Measurements from ENCODE around the gene SNX8.
A peak's percentile ranks its signal among the peaks of the same experiment; 100 is the strongest.
"Not testable (repeated sequence)": the region's sequence is repeated elsewhere in the genome, so short reads cannot be mapped to it uniquely, and the experiment has no call there.

SNX8 gene, protein sequence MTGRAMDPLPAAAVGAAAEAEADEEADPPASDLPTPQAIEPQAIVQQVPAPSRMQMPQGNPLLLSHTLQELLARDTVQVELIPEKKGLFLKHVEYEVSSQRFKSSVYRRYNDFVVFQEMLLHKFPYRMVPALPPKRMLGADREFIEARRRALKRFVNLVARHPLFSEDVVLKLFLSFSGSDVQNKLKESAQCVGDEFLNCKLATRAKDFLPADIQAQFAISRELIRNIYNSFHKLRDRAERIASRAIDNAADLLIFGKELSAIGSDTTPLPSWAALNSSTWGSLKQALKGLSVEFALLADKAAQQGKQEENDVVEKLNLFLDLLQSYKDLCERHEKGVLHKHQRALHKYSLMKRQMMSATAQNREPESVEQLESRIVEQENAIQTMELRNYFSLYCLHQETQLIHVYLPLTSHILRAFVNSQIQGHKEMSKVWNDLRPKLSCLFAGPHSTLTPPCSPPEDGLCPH

DNA sequence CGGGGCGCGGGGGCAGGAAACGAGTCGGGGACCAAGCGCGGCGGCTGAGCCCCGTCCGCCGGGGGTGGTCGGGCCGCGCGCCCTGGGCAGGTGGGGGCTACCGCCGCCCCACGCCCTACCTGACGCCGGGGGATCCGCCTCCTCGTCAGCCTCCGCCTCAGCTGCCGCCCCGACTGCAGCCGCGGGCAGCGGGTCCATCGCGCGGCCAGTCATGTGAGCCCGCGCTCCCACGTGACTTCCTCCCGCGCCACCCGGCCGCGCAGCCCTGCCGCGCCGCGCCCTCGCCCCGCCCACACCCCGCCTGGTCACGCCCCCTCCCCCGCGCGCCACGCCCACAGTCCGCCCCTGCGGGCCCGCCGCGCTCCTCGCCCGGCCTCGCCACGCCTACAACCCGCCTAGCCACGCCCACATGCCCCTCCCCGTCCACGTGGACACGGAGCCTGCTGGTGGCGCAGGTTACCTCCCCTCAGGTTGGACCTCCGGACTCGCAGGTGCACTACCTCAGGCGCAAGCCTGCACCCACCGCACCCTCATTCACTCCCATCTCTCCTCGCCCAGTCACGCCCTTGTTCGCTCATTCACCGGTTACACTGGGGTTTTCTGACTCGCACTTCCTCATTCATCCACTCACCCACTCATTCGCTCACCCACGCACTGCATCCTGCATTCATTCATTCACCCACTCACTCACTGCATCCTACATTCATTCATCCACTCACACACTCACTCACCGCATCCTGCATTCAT is at the start of gene SNX8:
Gene SNX8, minus strand, starts transcription at position 233 of the 747 bp plus-strand sequence. Its CDS starts 20 bp downstream, at position 213.
- DNase-seq, result peak; percentile 97

DNA sequence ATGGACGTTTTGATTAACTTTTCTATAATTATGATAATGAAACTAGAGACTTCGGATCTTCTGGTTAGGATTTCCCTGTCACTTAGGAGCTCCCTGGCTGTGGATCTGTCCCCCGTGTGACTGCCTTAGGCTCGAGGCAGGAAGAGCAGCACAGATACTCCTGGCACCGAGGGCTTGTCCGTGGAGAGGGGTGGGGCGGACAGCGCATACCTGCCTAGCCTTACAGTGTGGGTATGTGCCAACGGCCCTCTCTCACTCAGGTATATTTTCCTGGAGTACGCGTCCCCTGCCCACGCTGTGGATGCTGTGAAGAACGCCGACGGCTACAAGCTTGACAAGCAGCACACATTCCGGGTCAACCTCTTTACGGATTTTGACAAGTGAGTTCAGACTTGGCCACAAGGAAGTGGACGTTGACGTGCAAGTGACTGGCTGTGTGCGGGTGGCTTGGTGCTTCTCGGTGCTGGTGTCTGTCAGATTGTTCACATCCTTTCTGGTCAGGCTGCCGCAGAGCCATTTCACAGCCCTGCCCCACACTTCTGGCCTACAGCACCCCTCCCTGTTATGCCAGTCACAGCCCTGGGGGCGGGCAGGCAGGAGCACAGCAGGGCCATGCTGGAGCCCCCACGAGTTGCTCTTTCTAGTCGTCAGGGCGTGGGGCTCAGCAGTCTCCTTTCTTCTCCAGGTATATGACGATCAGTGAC is 48.3 kb upstream of the SNX8 start:
- DNase-seq, result no peak

DNA sequence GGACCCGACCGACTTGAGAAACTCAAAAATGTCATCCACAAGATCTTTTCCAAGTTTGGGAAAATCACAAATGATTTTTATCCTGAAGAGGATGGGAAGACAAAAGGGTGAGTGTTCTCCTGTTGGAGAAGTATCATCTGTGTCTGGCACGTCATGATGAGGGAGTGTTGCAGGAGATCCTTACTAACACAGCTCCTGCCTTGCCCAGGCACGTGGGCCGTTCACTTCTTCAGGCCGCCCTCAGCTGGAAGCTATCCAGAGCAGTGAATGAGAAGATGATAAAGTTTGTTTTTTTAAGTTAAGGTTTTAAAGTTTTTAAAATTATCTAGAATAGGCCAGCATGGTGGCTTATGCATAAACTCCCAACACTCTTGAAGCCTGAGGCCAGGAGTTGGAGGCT is 46.6 kb upstream of the SNX8 start:
- DNase-seq, result no peak

DNA sequence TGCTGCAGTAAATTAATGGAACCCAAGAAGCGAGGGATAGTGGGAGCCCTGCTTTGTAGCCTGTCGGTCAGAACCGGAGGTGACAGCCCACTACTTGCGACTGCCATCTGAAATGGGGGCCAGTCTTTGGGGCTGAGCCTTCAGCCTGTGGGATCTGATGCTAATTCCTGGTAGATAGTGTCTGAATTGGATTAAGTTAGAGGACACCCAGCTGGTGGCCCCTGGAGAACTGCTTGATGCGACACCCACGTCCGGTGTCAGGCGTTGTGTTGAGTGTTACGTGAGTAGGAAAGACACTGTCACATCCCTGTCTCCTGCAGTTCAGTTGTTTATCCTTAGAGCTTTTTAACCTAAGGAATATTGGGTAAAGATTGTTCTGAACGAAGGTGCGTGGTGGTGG is 45.4 kb upstream of the SNX8 start:
- no peak for DNase-seq

DNA sequence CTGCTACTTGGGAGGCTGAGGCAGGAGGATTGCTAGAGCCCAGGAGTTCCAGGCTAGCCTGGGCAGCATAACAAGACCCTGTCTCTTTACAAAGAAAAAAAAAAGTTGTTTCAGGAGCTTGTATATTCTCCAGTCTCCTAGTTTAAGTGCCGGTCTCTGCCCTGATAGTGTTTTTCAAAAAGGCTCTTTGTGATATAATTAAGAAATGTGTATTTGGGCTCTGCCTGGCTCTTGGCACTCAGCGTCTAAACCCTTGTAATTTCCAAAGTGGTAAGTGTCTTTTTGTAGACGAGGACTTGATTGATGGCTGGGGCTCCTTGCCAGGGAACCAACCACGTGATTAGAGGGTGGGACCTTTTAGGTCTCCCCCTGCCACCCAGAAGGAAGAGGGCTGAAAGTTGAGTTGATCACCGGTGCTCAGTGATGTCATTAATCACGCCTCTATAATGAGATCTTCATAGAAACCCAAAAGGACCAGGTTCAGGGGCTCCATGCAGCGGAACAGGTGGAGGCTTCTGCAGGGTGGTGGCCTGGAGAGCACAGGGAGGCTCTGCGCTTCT is 44.8 kb upstream of the SNX8 start:
- DNase-seq, result no peak

DNA sequence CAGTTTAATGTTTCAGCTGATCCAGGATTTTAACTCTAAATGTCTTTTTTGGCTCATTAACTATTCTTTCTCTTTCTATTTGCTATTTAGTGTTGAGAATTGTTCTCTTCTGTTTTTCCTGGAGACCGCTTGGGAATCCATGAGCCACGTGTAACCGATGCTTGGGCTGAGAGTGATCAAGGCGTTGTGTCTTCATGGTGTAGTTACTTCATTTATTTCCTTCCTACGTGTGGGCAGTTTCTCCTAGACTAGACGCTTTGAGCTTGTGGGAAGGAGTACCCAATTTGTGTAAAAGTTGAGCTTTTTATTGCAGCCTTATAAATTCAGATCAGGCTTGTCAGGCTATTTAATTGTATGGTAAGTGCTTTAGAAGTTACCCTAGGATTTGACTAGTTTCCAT is 43.3 kb upstream of the SNX8 start:
- no peak for DNase-seq

DNA sequence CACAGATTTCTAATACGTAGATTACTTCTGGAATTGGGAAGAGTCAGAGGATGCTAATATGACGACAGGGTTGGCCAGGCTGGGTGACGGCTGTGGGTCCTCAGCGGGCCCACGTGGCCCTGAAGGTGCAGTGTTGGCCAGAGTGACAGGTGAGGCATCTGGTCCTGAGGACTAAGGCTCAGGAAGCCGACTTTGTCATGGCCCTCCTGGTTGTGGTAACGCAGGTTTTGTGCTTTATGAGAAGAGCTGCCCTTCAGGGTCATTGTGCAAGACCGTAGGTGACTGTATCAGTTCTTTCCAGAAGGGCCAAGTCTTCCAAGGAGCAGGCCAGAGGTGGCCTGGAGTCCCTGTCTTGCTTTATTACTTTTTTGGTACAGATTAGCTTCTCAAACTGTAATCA is 42.9 kb upstream of the SNX8 start:
- no peak for DNase-seq

DNA sequence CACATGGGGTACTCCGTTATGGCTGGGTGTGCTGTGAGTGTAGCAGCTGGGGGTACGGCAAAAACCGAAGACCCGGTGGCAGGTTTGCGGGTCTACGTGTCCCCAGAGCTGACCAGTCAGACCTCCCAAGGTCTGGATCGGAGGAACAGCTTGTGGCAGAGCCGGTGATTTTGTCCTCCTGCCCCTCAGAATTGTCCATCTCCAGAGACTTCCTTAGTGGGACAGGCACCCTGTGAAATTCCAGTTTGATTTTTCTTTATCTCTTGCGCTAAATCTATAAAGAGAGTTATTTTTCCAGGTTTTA is 41.4 kb upstream of the SNX8 start:
- peak; percentile 40 for DNase-seq

DNA sequence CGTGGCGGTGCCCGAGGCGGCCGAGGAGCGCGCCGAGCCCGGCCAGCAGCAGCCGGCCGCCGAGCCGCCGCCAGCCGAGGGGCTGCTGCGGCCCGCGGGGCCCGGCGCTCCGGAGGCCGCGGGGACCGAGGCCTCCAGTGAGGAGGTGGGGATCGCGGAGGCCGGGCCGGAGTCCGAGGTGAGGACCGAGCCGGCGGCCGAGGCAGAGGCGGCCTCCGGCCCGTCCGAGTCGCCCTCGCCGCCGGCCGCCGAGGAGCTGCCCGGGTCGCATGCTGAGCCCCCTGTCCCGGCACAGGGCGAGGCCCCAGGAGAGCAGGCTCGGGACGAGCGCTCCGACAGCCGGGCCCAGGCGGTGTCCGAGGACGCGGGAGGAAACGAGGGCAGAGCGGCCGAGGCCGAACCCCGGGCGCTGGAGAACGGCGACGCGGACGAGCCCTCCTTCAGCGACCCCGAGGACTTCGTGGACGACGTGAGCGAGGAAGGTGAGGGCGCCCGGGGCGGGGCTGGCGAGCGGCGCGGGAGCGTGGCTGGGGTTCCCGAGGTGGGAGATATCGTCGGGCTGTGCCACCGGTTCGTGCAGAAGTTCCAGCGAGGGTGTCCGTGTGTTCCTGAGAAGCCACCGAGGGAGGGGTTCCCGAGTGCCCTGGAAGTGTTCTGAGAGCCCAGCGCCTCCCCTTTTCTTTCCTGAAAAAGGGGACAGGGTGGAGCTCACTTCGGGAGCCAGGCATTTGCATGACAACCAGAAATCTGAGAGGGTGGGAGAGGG is 40.9 kb upstream of the SNX8 start:
- DNase-seq, result peak; percentile 50

DNA sequence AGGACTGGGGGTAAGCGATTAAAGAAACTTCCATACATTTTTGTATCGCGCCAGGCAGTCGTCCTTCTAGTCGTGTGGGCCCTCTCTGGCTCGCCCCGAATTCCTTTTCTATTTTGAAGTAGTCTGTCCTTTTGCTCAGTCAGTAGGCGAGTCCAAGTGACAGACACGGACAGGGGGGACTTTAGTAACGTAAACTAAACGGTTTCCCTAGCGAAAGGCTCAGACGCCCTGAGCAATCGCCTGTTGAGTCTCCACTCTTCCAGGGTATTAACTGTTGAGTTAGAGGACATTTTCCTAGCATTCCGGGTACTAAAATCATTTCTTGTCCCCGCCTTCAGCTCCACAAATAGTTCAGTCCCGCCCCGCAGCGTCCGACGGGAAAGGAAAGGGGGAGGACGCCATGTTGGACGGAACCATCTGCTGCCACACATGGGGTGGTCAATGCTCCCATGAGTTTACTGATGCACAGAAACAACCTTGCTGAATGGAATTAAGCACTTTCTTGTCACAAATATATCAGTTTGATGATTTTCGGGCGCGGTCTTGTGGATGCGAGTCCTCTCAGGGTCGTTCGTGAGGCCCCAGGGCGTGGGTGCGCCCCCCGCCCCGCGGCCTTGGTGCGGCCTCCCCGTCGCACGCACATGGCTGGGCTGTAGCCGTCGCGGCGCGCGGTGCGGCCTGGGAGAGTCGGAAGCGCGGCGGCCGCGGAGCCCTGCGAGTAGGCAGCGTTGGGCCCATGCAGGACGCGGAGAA is 40.1 kb upstream of the SNX8 start, which contains the start of gene EIF3B:
Gene EIF3B, plus strand, starts transcription at position 642 of the 753 bp plus-strand sequence. Its CDS starts 95 bp downstream, at position 737.
- DNase-seq, result peak; percentile 96

DNA sequence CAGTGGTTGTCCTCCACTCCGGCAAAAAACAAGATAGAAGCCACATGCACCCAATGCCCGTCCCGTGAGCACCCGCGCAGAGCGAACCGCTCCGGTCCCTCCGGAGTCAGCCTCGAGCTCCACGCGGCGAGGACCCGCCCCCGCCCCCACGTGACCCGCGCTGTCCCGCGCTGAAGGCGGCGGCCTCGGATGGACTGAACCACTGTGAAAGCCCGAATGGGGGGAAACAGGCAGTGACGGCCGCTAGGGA is 39.6 kb upstream of the SNX8 start:
- peak; percentile 95 for DNase-seq

DNA sequence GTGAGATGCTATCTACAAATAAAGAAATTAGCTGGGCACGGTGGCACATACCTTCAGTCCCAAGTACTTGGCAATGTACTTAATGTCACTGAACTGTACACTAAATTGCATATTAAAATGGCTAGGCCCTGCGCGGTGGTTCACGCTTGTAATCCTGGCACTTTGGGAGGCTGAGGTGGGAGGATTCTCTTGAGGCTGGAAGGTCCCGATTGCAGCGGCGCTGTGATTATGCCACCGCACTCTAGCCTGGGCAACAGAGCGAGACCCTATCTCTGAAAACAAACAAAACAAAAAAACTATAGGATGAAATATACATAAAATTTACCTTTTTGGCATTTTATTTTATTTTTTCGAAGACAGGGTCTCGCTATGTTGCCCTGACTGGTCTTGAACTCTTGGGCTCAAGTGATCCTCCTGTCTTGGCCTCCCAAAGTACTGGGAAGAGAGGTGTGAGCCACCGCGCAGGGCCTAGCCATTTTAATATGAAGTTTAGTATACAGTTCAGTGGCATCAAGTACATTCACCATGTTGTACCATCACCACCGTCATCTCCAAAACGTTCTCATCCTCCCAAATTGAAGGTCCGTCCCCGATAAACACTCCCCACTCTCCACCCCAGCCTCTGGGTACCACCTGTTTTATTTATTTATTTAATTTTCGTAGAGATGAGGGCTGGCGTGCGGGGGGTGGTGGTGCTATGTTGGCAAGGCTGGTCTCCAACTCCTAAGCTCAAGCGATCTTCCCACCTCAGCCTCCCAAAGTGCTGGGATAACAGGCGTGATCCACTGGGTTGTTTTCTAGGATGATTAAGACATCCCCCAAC is 39.1 kb upstream of the SNX8 start:
- no peak for DNase-seq

DNA sequence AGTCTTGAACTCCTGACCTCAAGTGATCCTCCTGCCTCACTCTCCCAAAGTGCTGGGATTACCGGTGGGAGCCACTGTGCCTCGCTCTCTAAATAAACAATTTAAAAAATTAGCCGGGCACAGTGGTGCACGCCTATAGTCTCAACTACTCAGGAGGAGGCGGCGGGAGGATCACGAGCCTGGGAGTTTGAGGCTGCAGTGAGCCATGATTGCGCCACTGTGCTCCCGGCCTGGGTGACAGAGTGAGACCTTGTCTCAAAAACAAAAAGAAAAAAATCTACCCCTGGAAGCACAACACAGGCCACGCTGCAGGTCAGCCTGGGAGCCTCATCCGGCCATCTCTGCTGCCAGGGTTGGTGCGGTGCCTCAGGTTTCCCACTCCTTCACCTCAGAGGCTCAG is 36.6 kb upstream of the SNX8 start:
- DNase-seq, result no peak

DNA sequence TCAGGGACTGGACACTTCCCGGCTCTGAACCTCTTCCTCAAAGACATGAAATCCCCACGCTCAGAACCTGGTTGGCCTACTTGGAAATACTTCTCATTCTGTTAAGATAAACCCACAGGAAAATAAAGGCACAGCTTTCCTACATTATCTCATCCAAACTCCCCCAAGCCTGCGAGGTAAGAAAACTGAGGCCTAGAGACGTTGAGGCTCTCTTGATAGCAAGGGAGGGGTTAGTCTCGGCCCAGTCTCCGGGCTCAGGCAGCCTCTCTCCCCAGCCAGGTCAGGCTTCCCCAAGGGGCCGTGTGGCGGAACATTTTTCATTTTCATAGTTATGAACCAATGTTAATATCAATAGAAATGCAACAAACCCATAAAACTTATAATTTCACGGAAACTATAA is 35.8 kb upstream of the SNX8 start:
- DNase-seq, result no peak

DNA sequence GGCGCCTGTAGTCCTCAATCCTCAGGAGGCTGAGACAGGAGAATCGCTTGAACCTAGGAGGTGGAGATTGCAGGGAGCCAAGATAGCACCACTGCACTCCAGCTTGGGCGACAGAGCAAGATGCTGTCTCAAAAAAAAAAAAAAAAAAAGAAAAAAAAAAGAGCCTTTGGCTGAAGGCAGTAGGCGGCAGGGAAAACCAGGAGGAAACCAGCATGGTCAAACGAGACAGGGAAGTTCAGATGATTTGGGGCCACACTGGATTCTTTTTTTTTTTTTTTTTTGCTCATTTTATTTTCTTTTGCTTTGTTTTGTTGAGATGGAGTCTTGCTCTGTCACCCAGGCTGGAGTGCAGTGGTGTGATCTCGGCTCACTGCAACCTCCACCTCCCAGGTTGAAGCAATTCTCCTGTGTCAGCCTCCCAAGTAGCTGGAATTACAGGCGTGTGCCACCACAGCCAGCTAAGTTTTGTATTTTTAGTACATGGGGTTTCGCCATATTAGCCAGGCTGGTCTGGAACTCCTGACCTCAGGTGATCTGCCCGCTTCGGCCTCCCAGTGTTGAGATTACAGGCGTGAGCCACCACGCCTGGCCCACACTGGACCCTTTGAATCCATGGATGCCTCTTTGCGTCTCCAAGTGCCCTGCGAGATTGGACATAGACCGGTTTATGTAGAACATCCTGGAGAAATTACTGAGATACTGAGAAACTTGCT is 33.3 kb upstream of the SNX8 start:
- not testable (repeated sequence) for DNase-seq

DNA sequence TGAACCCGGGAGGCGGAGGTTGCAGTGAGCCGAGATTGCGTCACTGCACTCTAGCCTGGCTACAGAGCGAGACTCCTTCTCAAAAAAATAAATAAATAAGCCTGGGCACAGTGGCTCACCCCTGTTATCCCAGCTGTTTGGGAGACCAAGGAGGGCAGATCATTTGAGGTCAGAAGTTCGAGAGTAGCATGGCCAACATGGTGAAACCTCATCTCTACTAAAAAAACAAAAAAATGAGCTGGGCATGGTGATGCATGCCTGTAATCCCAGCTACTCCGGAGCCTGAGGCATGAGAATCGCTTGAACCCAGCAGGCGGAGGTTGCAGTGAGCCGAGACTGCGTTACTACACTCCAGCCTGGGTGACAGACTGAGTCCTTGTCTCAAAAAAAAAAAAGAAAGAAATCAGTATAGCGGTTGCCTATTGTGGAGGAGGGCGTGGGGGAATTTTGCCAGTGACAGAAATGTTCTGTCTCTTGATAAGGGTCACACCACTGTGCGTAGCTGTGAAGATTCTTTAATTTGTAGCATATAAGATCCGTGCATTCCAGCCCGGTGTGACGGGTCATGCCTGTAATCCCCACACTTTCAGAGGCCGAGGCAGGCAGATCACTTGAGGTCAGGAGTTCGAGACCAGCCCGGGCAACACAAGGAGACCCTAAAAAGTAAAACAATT is 22.5 kb upstream of the SNX8 start:
- no peak for DNase-seq

DNA sequence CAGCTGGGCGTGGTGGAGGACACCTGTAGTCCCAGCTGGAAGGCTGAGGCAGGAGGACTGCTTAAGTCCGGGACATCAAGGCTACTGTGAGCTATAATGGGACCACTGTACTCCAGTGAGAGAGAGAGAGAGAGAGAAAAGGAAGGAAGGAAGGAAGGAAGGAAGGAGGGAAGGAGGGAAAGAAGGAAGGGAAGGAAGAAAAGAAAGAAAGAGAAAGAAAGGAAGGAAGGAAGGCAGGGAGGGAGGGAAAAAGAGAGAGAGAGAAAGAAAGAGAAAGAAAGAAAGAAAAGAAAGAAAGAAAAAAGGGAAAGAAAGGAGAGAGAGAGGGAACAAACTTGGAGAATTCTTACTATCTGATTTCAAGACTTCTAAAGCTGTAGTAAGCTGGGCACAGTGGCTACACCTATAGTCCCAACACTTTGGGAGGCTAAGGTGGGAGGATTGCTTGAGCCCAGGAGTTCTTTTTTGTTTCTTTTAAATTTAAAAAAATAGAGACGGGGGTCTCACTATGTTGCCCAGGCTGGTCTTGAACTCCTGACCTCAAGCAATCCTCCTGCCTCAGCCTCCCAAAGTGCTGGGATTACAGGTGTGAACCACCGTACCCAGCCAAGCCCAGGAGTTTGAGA is 18.5 kb upstream of the SNX8 start:
- DNase-seq, result not testable (repeated sequence)

DNA sequence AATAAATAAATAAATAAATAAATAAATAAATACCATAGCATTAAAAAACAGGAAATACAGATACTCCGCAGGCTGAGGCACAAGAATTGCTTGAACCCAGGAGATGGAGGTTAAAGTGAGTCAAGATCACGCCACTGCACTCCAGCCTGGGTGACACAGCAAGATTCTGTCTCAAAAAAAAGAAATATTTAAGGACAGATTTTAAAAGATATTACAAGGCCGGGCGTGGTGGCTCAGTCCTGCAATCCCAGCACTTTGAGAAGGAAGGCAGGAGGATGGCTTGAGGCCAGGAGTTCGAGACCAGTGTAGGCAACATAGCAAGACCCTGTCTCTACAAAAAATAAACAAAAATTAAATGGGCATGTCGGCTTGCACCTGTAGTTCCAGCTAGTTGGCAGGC is 17.5 kb upstream of the SNX8 start:
- no peak for DNase-seq

DNA sequence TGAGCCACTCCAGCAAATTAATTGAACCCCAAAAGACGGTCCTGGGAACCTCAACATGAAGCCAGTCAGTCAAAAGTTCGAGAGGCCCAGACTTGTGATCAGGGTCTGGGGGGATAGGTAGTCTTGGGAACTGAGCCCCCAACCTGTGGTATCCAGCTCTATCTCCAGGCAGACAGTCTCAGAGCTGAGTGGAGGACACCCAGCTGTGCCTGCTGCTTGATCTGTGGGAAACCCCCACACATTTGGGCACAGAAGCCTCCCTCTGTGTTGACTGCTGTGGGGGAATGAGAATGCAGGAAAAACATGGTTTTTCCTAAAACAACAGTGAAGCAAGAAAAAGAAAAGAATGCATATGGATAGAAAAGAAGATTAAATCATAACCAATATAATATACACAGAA is 16.3 kb upstream of the SNX8 start:
- no peak for DNase-seq

Data from DMS53 (cell line).